Measurements from ENCODE around the gene CIC.
A peak's percentile ranks its signal among the peaks of the same experiment; 100 is the strongest.

Gene CIC

DNA sequence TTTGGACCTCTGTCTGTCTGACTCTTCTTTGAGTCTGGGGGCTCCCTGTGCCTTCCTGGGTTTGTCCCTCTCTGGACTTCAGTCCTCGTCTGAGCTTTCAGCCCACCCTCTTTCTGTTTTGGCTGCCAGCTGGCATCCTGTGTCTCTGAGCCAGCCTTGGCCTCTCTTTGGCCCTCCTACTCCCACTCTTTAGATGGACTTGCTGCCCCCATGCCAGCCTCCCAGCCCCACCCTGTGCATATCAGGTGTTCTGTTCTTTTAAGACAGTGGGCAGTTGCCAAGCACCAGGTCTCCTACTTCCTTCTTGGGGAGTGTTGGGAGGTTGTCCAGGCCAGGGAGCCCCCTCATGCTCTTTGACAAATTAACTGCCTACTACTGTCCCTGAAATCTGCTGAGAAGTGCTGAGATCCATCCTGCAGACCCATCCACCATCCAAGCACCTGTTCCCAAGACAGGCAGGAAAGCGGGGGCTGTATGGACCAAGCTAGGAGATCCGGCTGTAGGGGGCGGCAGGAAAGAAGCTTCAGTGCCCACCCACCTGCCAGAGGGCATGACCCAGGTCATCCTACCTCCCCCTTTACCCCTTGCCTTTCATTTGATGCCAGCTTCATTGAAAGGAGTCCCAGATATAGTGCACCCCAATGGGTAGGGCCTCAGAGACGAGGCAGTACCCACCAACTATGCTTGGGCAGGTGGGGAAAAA lies 9.6 kb downstream of the CIC start:
- H3K23ac ChIP-seq (ENCODE audit: low read length in 2 of 2), result no peak overlapping the region
- H2BK5ac ChIP-seq (ENCODE audit: low read depth, low read length, poor library complexity, severe bottlenecking), result peak overlapping the region; percentile 67
- DNase-seq, result no peak
- H3K9me3 ChIP-seq (ENCODE audit: control insufficient read depth, low read length), result no peaks in the 10 kb centered on the region
- H3K27ac ChIP-seq (ENCODE audit: low read length, poor library complexity, severe bottlenecking), result peak overlapping the region; percentile 90
- no peak overlapping the region for H2BK15ac ChIP-seq (ENCODE audit: low read depth, poor library complexity, severe bottlenecking)
- peak overlapping the region; percentile 79 for H3K9ac ChIP-seq (ENCODE audit: low read length)
- 93% methylated on average over 5 of the region's 5 CpGs for WGBS
- no peak overlapping the region for H2AFZ ChIP-seq (ENCODE audit: low read depth, low read length)
- H3K27me3 ChIP-seq (ENCODE audit: control insufficient read depth in 1 of 2, insufficient read depth in 1 of 2, low read length in 2 of 2), result no peaks in the 10 kb centered on the region
- no peak overlapping the region for H4K8ac ChIP-seq (ENCODE audit: low read length)
- peak overlapping the region; percentile 89 for H2AK5ac ChIP-seq (ENCODE audit: low read length, severe bottlenecking)
- peaks cover 2% of the 10 kb centered on the region for H3K79me1 ChIP-seq (replicated peaks; ENCODE audit: low read length, poor library complexity, severe bottlenecking)
- no peak overlapping the region for H3K18ac ChIP-seq (ENCODE audit: low read depth in 1 of 2, low read length in 2 of 2)
- no peak overlapping the region for H2BK120ac ChIP-seq (ENCODE audit: low read depth, low read length)
- peak overlapping the region; percentile 5 for H3K4me2 ChIP-seq (ENCODE audit: low read length, poor library complexity, severe bottlenecking)
- peak overlapping the region in 1 of 2 experiments; percentile 57 for H3K4ac ChIP-seq (ENCODE audit: low read depth in 1 of 2, low read length in 2 of 2)
- peak overlapping the region in 1 of 2 experiments; percentile 23 for H3K4me3 ChIP-seq (ENCODE audit: insufficient read depth in 1 of 2, low read depth in 1 of 2, low read length in 2 of 2)
- peak overlapping the region; percentile 64 for H4K91ac ChIP-seq (ENCODE audit: low read length)
- H3K14ac ChIP-seq (ENCODE audit: low read length in 2 of 2), result no peak overlapping the region
- H2BK12ac ChIP-seq (ENCODE audit: low read length in 2 of 2), result no peak overlapping the region
- H3K36me3 ChIP-seq (ENCODE audit: control insufficient read depth in 1 of 2, insufficient read depth in 2 of 2, low read depth in 1 of 2, low read length in 2 of 2), result peaks cover 38 to 40% of the 10 kb centered on the region in 2 experiments
- H3K4me1 ChIP-seq (ENCODE audit: control insufficient read depth, insufficient read depth, low read depth, low read length), result peaks cover 76% of the 10 kb centered on the region

DNA sequence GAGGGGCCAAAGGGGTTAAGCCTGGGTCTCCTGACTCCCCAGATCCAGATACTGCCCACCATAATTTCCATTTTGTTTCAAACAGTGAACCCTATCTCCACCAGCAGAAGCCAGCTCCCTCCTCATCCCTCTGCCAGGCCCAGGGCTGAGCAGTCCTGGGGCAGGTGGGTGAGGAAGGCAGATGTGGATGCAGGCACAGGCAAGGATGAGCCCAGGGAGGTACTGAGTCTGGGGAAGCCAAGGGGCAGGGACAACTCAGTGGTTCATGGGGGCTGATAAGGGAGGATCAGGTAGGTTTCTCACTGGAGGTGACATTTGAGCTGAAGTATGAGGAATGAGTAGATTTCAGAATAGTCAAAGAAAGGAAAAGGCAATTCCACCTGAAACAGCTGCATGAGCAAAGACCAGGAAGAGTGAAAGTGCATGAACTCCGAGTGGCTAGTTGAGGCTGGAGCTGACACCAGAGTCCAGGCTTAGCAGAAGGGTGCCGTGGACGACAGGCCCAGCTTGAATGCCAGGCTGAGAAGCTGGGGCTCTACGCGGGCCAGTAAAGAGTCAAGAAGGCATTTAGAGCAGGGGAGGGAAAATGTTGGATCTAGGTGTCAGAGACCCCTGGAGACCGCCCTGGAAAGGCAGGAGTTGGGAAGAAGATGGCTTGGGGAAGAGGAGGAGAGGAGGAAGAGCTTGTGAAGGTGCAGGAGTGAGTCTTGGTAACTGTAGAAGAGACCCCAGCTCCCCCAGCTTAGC lies 10.3 kb downstream of the CIC start:
- Histone ChIP-seq H3K79me1 (replicated peaks; ENCODE audit: low read length, poor library complexity, severe bottlenecking) (no peaks in the 10 kb centered on the region), H2BK5ac (ENCODE audit: low read depth, low read length, poor library complexity, severe bottlenecking) (no peak overlapping the region), H3K4me3 (ENCODE audit: insufficient read depth in 1 of 2, low read depth in 1 of 2, low read length in 2 of 2) (peak overlapping the region; percentile 69 to 86), H2BK15ac (ENCODE audit: low read depth, poor library complexity, severe bottlenecking) (peak overlapping the region; percentile 9), H4K91ac (ENCODE audit: low read length) (peak overlapping the region; percentile 81), H3K27ac (ENCODE audit: low read length, poor library complexity, severe bottlenecking) (peak overlapping the region; percentile 90), H3K9ac (ENCODE audit: low read length) (peak overlapping the region; percentile 79), H3K9me3 (ENCODE audit: control insufficient read depth, low read length) (no peaks in the 10 kb centered on the region), H3K18ac (ENCODE audit: low read depth in 1 of 2, low read length in 2 of 2) (peak overlapping the region; percentile 7 to 72), H3K4ac (ENCODE audit: low read depth in 1 of 2, low read length in 2 of 2) (peak overlapping the region; percentile 0 to 66), H2AK5ac (ENCODE audit: low read length, severe bottlenecking) (peak overlapping the region; percentile 89), H3K4me1 (ENCODE audit: control insufficient read depth, insufficient read depth, low read depth, low read length) (peaks cover 70% of the 10 kb centered on the region), H3K27me3 (ENCODE audit: control insufficient read depth in 1 of 2, insufficient read depth in 1 of 2, low read length in 2 of 2) (no peaks in the 10 kb centered on the region), H3K36me3 (ENCODE audit: control insufficient read depth in 1 of 2, insufficient read depth in 2 of 2, low read depth in 1 of 2, low read length in 2 of 2) (peaks cover 31 to 32% of the 10 kb centered on the region in 2 experiments), H3K4me2 (ENCODE audit: low read length, poor library complexity, severe bottlenecking) (peak overlapping the region; percentile 85), H2BK120ac (ENCODE audit: low read depth, low read length) (no peak overlapping the region), H2AFZ (ENCODE audit: low read depth, low read length) (no peak overlapping the region), H2BK12ac (ENCODE audit: low read length in 2 of 2) (peak overlapping the region; percentile 21 to 33), H3K23ac (ENCODE audit: low read length in 2 of 2) (no peak overlapping the region), H3K14ac (ENCODE audit: low read length in 2 of 2) (no peak overlapping the region), H4K8ac (ENCODE audit: low read length) (peak overlapping the region; percentile 74)
- 29% methylated on average over 6 of the region's 6 CpGs for WGBS
- no peak for DNase-seq

DNA sequence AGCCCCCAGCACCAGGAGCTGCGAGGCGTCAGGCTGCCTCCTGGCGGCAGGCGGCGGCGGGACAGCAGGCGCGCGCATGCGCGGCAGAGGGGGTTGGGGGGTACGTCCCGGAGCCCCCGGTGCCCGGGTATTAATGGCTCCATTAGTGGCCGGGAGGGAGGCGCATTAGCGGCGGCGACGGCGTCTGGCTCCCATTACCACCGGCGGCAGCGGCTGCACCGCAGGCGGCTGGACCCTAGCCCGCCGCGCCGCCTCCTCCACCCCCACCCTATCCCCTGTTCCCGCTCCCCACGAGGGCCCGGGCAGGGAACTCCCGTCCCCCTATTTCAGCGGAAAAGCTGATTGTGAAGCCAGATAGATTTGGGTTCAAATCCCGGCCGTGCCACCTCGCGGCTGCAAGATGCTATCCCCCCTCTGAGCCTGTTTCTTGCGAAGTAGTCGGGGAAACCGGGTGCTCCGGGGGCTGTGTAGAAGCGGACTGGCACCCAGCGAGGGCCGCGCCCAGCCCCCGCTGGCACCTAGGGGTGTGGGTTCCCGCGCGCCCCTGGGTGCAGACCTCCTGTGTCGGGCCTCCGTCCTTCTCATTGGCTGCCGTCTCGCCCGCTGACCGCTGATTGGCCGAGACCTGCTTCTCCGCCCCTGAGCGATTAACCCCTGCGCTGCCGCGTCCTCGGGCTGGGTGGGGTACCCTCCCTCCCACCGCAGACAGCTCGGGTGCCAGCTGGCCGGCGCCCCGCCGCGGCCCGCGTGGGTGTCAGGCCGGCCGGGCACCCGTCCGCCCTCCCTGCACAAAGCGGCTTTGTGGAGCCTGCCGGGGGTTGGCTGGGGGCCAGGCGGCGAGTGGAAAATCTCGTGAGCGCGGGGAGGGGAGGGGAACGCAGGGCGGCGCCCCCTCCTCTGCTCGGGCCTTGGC lies 11.1 kb downstream of the CIC start:
- under 1% methylated on average over 69 of the region's 89 CpGs for WGBS

More for the DNA sequence above, 11.1 kb downstream of the CIC start:
- H3K9me3 ChIP-seq (ENCODE audit: control insufficient read depth, low read length), result no peaks in the 10 kb centered on the region
- H2BK5ac ChIP-seq (ENCODE audit: low read depth, low read length, poor library complexity, severe bottlenecking), result peak overlapping the region; percentile 80
- H3K79me1 ChIP-seq (replicated peaks; ENCODE audit: low read length, poor library complexity, severe bottlenecking), result no peaks in the 10 kb centered on the region
- peak overlapping the region; percentile 45 to 83 for H2BK12ac ChIP-seq (ENCODE audit: low read length in 2 of 2)
- H3K4me3 ChIP-seq (ENCODE audit: insufficient read depth in 1 of 2, low read depth in 1 of 2, low read length in 2 of 2), result peak overlapping the region; percentile 69 to 86
- no peak overlapping the region for H2AK5ac ChIP-seq (ENCODE audit: low read length, severe bottlenecking)
- H4K8ac ChIP-seq (ENCODE audit: low read length), result peak overlapping the region; percentile 92
- H3K9ac ChIP-seq (ENCODE audit: low read length), result peak overlapping the region; percentile 79
- H3K4ac ChIP-seq (ENCODE audit: low read depth in 1 of 2, low read length in 2 of 2), result peak overlapping the region; percentile 76 to 85
- H3K4me2 ChIP-seq (ENCODE audit: low read length, poor library complexity, severe bottlenecking), result peak overlapping the region; percentile 85
- peaks cover 67% of the 10 kb centered on the region for H3K4me1 ChIP-seq (ENCODE audit: control insufficient read depth, insufficient read depth, low read depth, low read length)
- H3K27ac ChIP-seq (ENCODE audit: low read length, poor library complexity, severe bottlenecking), result peak overlapping the region; percentile 90
- H3K18ac ChIP-seq (ENCODE audit: low read depth in 1 of 2, low read length in 2 of 2), result peak overlapping the region; percentile 89 to 99
- H2AFZ ChIP-seq (ENCODE audit: low read depth, low read length), result no peak overlapping the region
- no peaks in the 10 kb centered on the region for H3K27me3 ChIP-seq (ENCODE audit: control insufficient read depth in 1 of 2, insufficient read depth in 1 of 2, low read length in 2 of 2)
- H3K23ac ChIP-seq (ENCODE audit: low read length in 2 of 2), result no peak overlapping the region
- H3K14ac ChIP-seq (ENCODE audit: low read length in 2 of 2), result peak overlapping the region in 1 of 2 experiments; percentile 68
- H3K36me3 ChIP-seq (ENCODE audit: control insufficient read depth in 1 of 2, insufficient read depth in 2 of 2, low read depth in 1 of 2, low read length in 2 of 2), result peaks cover 24% of the 10 kb centered on the region in 2 experiments
- H2BK15ac ChIP-seq (ENCODE audit: low read depth, poor library complexity, severe bottlenecking), result peak overlapping the region; percentile 94
- peak; percentile 93 for DNase-seq
- H2BK120ac ChIP-seq (ENCODE audit: low read depth, low read length), result peak overlapping the region; percentile 98
- peak overlapping the region; percentile 91 for H4K91ac ChIP-seq (ENCODE audit: low read length)

Data from mesenchymal stem cell (in vitro differentiated cells and primary cell).